Naive thymus-derived CD8-positive, alpha-beta T cell (primary cell): ENCODE data around the gene TBC1D5. TPM values are rescaled to one million over a fixed set of nuclear protein-coding genes. Genes with fewer than 3 reads are reported as not detected.

ENCODE experiments used
- ATAC-seq, 2 donors: fragments of 150-1000 bp; cut with Tn5 transposase in 1 of 2; sonication (Bioruptor Pico), chemical (Tn5 transposase) in 1 of 2; 1 replicate in 1 of 2; 2 replicates in 1 of 2; pipeline ENCODE4 v1.10.0; 2021; ENCODE audit warnings: mild to moderate bottlenecking in 2 of 2, moderate library complexity in 2 of 2
- POLR2A ChIA-PET: fragments of 350-600 bp; sonication (Branson Sonifier 250); formaldehyde crosslinking; loops from one replicate; lab custom pipeline; 2021; ENCODE audit warnings: antibody characterized with exemption; lab: Charles Lee
- DNase-seq, 10 donors: peaks; one replicate each; pipeline versions ENCODE4 v3.0.0 to v3.0.0-alpha.2; 2020 to 2022
- H3K27ac Mint-ChIP-seq, 10 donors: one replicate each; pipeline ENCODE4 v1.8.0; 2020 to 2022; ENCODE audit warnings: mild to moderate bottlenecking in 10 of 10, mixed read lengths in 10 of 10, moderate library complexity in 4 of 10, inconsistent platforms in 1 of 10
- H3K27me3 Mint-ChIP-seq, 5 donors: one replicate each; pipeline ENCODE4 v1.8.0; 2021 to 2022; ENCODE audit warnings: mixed read lengths in 5 of 5
- H3K36me3 Mint-ChIP-seq, 3 donors: one replicate each; pipeline ENCODE4 v1.8.0; 2020 to 2022; ENCODE audit warnings: mixed read lengths in 3 of 3, mild to moderate bottlenecking in 2 of 3, inconsistent platforms in 1 of 3
- H3K4me1 Mint-ChIP-seq, 4 donors: one replicate each; pipeline ENCODE4 v1.8.0; 2021 to 2022; ENCODE audit warnings: mixed read lengths in 4 of 4
- H3K4me3 Mint-ChIP-seq, 10 donors: one replicate each; pipeline ENCODE4 v1.8.0; 2020 to 2022; ENCODE audit warnings: mild to moderate bottlenecking in 10 of 10, mixed read lengths in 10 of 10, moderate library complexity in 6 of 10, inconsistent platforms in 1 of 10
- H3K9me3 Mint-ChIP-seq, 9 donors: one replicate each; pipeline ENCODE4 v1.8.0; 2020 to 2022; ENCODE audit warnings: mixed read lengths in 9 of 9, mild to moderate bottlenecking in 3 of 9, inconsistent platforms in 1 of 9, moderate library complexity in 1 of 9
- polyA plus RNA-seq, 3 donors: library from polyadenylated mRNA; unstranded; fragments of 300-500 nt; fragmentation: Illumina TruSeq; gene quantifications; one replicate each; pipeline ENCODE4 v1.2.3, GENCODE V29; 2021
- total RNA-seq, 8 experiments: library from RNA in 2 of 8; stranded (reverse) in 2 of 8; gene quantifications; one replicate each; pipeline ENCODE4 v1.2.3 and lab custom pipeline; 2021 to 2026

The TBC1D5 gene
- total and polyA plus RNA-seq, 5 experiments from 2014 or later: 21.8 to 34.7 (median 27.2) TPM

DNA sequence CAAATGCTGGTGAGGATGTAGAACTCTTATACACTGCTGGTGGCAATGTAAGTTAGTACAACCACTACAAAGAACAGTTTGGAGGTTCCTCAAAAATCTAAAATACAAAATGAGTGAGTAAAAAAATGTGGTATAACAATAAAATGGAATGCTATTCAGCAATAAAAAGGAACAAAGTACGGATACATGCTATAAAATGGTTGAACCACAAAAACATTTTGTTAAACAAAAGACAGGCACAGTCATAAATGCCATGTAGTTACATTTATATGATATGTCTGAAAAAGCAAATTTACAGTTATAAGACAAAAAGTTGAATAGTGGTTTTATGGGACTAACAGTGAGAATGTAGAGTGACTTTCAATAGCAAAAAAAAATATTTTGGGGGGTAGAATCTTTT, 285.8 kb downstream of the TBC1D5 start:
- H3K27me3 Mint-ChIP-seq: no peaks in the 10 kb centered on the region
- POLR2A ChIA-PET: no interaction called here
- H3K4me1 Mint-ChIP-seq: peaks cover 0 to 3% (median under 1%) of the 10 kb centered on the region in 4 donors
- H3K9me3 Mint-ChIP-seq: peaks cover 0 to 11% (median 0%) of the 10 kb centered on the region in 9 donors
- no peak overlapping the region for H3K27ac Mint-ChIP-seq
- ATAC-seq (no peak), DNase-seq (no peak)
- H3K4me3 Mint-ChIP-seq: no peak overlapping the region
- H3K36me3 Mint-ChIP-seq: peaks cover 11 to 42% (median 13%) of the 10 kb centered on the region in 3 donors

DNA sequence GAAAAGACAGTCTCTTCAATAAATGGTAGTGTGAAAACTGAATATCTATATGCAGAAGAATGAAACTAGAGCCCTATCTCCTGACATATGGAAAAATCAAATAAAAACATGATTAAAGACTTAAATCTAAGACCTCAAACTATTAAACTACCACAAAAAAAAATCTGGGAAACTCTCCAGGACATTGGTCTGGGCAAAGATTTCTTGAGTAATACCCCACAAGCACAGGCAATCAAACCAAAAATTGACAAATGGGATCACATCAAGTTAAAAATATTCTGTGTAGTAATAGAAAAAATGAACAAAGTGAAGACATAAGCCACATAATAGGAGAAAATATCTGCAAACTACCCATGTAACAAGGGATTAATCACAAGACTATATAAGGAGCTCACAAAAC, 286.4 kb downstream of the TBC1D5 start:
- no peaks in the 10 kb centered on the region for H3K27me3 Mint-ChIP-seq
- H3K4me1 Mint-ChIP-seq: peaks cover 0 to 3% (median under 1%) of the 10 kb centered on the region in 4 donors
- ATAC-seq: no peak
- peaks cover 11 to 47% (median 18%) of the 10 kb centered on the region in 3 donors for H3K36me3 Mint-ChIP-seq
- peaks cover 0 to 11% (median 0%) of the 10 kb centered on the region in 9 donors for H3K9me3 Mint-ChIP-seq
- H3K4me3 Mint-ChIP-seq: no peak overlapping the region
- DNase-seq: no peak
- H3K27ac Mint-ChIP-seq: no peak overlapping the region
- POLR2A ChIA-PET: no interaction called here

DNA sequence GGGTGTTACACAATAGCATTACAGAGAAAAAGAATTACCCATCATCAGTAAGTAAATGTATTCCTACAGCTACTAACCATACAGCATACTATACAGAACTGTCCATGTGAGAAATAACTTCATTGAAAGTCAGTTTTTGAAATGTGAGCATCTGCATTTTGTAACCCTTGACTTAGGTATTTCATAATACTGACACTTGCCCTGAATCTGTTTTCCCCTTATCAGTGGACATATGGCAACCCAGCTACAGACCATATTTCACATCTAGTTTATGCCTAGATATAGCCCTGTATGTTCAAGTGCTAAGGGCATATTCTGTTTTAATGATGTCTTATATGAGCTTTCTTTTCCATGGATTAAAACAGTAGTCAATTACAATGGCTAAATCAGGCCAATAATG, 297.6 kb downstream of the TBC1D5 start:
- no peaks in the 10 kb centered on the region for H3K27me3 Mint-ChIP-seq

DNA sequence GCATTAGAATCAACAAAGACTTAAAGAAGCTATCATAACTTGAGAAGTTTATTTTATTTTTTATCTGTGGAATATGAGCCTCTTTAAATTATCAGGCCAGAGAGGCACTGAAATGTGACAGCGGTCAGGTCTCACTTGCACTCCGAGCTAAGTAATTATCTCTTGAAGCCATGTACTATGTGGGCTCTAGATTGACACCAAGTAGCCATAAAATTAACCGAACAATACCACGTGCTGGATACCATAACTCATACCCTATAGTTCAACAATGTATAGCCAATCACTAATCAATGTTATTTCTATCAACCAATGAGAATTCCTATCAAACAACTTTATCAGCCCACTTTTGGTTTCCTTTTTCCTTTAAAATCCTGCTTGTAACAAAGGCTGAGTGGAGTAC, 299.3 kb downstream of the TBC1D5 start:
- H3K9me3 Mint-ChIP-seq: peaks cover 0 to 8% (median 0%) of the 10 kb centered on the region in 9 donors
- ATAC-seq (no peak), DNase-seq (no peak)
- peaks cover 14 to 39% (median 23%) of the 10 kb centered on the region in 3 donors for H3K36me3 Mint-ChIP-seq
- H3K27me3 Mint-ChIP-seq: no peaks in the 10 kb centered on the region
- H3K27ac Mint-ChIP-seq: no peak overlapping the region
- H3K4me3 Mint-ChIP-seq: no peak overlapping the region
- H3K4me1 Mint-ChIP-seq: peaks cover 0 to 1% (median 0%) of the 10 kb centered on the region in 4 donors
- POLR2A ChIA-PET: no interaction called here

More for the DNA sequence above, 297.6 kb downstream of the TBC1D5 start:
- peaks cover 18 to 34% (median 23%) of the 10 kb centered on the region in 3 donors for H3K36me3 Mint-ChIP-seq
- ATAC-seq: no peak
- peaks cover 0 to 1% (median 0%) of the 10 kb centered on the region in 4 donors for H3K4me1 Mint-ChIP-seq
- peaks cover 0 to 4% (median 0%) of the 10 kb centered on the region in 9 donors for H3K9me3 Mint-ChIP-seq
- POLR2A ChIA-PET: no interaction called here
- H3K27ac Mint-ChIP-seq: no peak overlapping the region
- H3K4me3 Mint-ChIP-seq: no peak overlapping the region
- no peak for DNase-seq

DNA sequence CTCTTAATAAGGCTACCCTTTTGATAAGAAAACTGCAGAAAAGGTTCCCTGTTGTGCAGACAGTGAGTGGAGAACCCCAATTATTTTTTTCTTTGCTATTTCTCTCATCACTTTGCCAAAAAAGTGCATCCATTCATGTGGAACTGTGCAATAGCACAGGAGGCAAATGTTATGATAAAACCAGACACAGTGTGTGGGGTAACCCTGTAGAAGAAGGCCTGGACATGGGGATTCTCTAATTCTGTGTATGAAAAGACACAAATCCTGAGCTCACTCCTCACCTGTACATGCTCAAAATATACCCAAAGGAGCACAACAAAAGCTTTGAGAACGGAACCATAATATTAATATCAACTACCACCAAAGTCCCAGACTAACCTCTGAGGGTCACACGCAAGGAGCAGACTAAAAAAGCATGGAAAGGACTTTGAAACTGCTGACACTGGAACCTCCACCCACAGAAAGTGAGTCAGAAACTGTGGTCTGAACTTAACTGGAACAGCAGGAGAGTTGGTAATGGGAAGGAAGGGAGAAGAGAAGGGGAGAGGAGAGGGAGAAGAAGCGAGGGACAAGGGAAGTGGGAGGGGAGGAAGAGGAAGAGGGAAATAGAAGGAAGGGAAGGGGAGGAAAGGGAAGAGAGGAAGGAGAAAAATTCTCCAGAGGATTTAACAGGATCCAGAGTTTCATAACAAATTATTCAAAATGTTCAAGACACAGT, 299.9 kb downstream of the TBC1D5 start:
- Mint-ChIP-seq H3K36me3 (peaks cover 12 to 38% (median 25%) of the 10 kb centered on the region in 3 donors), H3K27ac (no peak overlapping the region), H3K27me3 (no peaks in the 10 kb centered on the region), H3K9me3 (peaks cover 0 to 9% (median 3%) of the 10 kb centered on the region in 9 donors), H3K4me1 (peaks cover 0 to 1% (median 0%) of the 10 kb centered on the region in 4 donors), H3K4me3 (no peak overlapping the region)
- POLR2A ChIA-PET: no interaction called here
- DNase-seq (no peak), ATAC-seq (no peak)

DNA sequence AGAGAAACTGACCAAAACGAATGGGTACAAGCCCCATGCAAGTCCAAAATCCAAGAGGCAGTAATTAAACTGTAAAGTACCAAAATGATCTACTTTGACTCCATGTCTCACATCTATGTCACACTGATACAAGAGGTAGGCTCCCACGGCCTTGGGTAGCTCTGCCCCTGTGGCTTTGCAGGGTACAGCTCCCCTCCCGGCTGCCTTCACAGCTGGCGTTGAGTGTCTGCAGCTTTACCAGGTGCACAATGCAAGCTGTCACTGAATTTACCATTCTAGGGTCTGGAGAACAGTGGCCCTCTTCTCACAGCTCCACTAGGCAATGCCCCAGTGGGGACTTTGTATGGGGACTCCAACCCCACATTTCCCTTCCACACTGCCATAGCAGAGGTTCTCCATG, 308.6 kb downstream of the TBC1D5 start:
- H3K36me3 Mint-ChIP-seq: peaks cover 0 to 26% (median 10%) of the 10 kb centered on the region in 3 donors
- ATAC-seq (no peak), DNase-seq (no peak)
- H3K27ac Mint-ChIP-seq: no peak overlapping the region
- H3K4me1 Mint-ChIP-seq: no peaks in the 10 kb centered on the region
- H3K9me3 Mint-ChIP-seq: peaks cover 0 to 5% (median 0%) of the 10 kb centered on the region in 9 donors
- H3K4me3 Mint-ChIP-seq: no peak overlapping the region
- POLR2A ChIA-PET: no interaction called here
- H3K27me3 Mint-ChIP-seq: no peaks in the 10 kb centered on the region

DNA sequence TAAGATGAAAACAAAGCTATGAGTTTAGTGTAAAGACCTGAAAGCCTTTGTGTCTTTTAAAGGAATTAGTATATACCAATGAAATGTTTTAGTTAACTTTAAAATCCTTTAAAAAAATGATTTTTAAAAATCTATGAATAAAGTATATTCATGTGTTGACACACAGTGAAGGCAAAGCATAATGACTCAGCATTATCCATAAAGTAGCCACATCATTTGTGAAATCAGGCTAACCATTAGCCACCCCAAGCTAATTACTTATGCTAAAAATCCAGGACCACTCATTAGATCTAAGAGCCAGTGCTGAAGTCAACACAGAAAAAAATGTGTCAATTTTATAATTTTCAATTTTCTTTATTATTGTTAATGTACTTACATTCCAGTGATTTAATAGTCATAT, 310.2 kb downstream of the TBC1D5 start:
- H3K9me3 Mint-ChIP-seq: no peaks in the 10 kb centered on the region
- peaks cover 0 to 1% (median 0%) of the 10 kb centered on the region in 4 donors for H3K4me1 Mint-ChIP-seq
- peaks cover 0 to 20% (median 11%) of the 10 kb centered on the region in 3 donors for H3K36me3 Mint-ChIP-seq
- POLR2A ChIA-PET: no interaction called here
- no peaks in the 10 kb centered on the region for H3K27me3 Mint-ChIP-seq
- DNase-seq (no peak), ATAC-seq (no peak)
- H3K4me3 Mint-ChIP-seq: no peak overlapping the region
- peak overlapping the region in 1 of 10 donors; percentile 67 for H3K27ac Mint-ChIP-seq

DNA sequence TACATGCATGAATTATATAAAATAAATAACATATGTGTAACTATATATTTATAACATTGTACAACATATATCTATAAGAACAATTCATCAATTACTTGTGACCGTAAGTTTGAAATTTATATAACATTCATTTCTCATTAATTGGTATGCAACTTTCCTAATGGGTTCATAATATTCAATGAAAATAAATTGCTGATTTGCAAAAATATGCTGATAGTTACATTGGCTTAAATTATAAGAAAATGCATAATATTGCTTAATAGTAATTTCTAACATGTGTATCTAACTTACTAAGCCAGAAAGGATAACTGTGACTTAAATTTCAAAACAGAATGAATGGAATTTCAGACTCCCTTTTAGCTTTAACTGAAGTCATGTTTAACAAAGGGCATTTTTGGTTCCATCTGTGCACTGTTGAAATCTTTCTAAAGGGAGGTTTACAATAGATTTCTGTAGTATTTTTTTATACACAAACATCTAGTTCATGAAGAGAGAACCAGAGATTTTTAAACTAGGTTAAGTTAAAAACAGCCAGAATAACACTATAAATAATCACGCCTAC, 310.9 kb downstream of the TBC1D5 start:
- peaks cover 0 to 1% (median 0%) of the 10 kb centered on the region in 4 donors for H3K4me1 Mint-ChIP-seq
- H3K9me3 Mint-ChIP-seq: no peaks in the 10 kb centered on the region
- no peaks in the 10 kb centered on the region for H3K27me3 Mint-ChIP-seq
- ATAC-seq (no peak), DNase-seq (no peak)
- no peak overlapping the region for H3K4me3 Mint-ChIP-seq
- H3K27ac Mint-ChIP-seq: no peak overlapping the region
- H3K36me3 Mint-ChIP-seq: peaks cover 0 to 17% (median 9%) of the 10 kb centered on the region in 3 donors
- POLR2A ChIA-PET: no interaction called here

DNA sequence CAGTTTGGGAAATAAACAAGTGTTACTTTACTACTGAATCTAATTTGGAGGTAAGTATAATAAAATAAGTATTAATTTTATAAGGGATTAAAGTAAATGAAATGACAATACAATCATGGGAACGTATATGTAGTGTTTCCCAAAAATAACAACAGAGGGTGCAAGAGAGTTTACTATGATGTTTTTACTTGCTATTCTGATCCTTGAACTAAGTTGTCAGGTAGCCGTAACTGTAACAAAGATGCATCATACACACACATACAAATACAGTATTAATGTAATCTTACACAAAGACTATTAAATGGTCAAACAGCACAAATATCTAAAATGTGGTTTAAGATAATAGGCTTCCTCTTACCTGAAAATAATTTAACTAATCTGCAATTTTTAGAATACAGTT, 311.4 kb downstream of the TBC1D5 start:
- no peak for DNase-seq

DNA sequence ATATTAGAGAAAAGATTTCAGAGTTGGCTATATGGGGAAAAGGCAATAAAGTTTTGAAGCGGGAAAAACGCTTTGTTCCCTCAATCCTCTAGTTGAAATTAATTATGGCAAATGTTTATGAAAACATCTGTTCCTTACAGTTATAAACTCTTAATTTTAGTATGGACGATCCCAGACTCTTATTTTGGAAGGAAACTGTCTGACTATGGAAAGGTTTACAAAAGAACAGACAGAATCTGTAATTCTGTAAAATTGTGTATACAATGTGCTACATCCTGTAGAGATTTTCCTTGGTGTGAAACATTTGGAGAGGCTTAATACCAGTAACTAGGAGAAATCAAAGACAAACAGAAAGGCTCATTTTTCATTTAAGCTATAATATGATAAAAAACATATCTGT, 311.8 kb downstream of the TBC1D5 start:
- H3K36me3 Mint-ChIP-seq: peaks cover 0 to 15% (median 9%) of the 10 kb centered on the region in 3 donors
- H3K27ac Mint-ChIP-seq: no peak overlapping the region
- no peak for DNase-seq
- POLR2A ChIA-PET: no interaction called here
- ATAC-seq: no peak
- H3K27me3 Mint-ChIP-seq: no peaks in the 10 kb centered on the region
- no peaks in the 10 kb centered on the region for H3K9me3 Mint-ChIP-seq
- H3K4me3 Mint-ChIP-seq: no peak overlapping the region
- H3K4me1 Mint-ChIP-seq: peaks cover 0 to 1% (median 0%) of the 10 kb centered on the region in 4 donors

More for the DNA sequence above, 311.4 kb downstream of the TBC1D5 start:
- ATAC-seq: no peak
- Mint-ChIP-seq H3K9me3 (no peaks in the 10 kb centered on the region), H3K4me1 (peaks cover 0 to 1% (median 0%) of the 10 kb centered on the region in 4 donors), H3K27me3 (no peaks in the 10 kb centered on the region), H3K27ac (no peak overlapping the region), H3K36me3 (peaks cover 0 to 17% (median 9%) of the 10 kb centered on the region in 3 donors), H3K4me3 (no peak overlapping the region)
- POLR2A ChIA-PET: no interaction called here

DNA sequence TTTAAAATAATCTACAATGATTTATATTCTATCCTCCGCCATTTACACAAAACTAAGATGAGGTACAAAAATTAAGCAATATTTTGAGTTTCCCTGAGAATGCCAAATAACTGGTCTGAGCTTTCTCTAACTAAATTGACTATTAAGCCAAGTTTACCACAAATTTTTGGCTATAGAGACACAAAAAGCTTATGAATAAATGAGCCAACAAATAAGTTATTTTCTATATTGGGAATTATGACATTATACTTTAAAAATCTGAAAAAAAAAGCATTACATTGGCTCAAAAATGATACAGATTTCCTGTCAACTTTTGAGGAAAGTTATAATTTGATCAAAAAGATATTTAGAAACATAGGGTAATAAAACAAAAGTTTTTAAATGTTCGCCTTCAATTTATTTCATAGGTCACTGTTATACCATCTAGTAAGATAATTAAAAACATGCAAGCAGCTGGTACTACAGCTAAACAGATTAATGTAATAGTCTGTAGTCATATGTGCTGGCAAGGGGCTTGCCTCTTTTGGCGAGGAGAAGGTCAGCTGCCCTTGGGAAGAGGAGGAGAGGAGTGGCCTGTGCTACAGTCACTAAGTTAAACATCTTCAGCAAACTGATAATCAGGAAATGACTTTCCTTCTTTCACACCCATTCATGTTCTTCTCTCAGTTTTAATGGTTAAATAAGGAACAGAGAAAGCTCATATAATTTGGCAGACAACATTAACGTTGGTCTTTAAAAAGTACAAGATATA, 318.5 kb downstream of the TBC1D5 start:
- Mint-ChIP-seq H3K4me1 (peaks cover 0 to 1% (median 0%) of the 10 kb centered on the region in 4 donors), H3K4me3 (no peak overlapping the region), H3K9me3 (no peaks in the 10 kb centered on the region), H3K36me3 (peaks cover 0 to 8% (median 3%) of the 10 kb centered on the region in 3 donors), H3K27ac (no peak overlapping the region), H3K27me3 (no peaks in the 10 kb centered on the region)
- DNase-seq: no peak
- POLR2A ChIA-PET: no interaction called here
- ATAC-seq: no peak

DNA sequence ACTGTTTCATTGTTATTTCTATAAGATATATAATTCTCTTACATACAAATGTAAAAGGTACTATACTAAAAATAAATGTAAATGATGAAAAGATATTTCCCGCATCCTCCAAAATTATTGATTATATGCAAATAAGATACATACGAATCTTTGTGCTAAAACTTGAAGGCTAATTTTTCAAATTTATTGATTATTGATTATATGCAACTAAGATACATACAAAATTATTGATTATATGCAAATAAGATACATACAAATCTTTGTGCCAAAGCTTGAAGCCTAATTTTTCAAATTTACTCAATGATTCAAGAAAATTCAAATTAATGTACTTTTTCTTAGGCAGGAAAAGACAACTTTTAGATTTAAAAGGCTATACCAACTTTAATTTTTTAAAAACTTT, 319.8 kb downstream of the TBC1D5 start:
- Mint-ChIP-seq H3K9me3 (no peaks in the 10 kb centered on the region), H3K4me3 (no peak overlapping the region), H3K4me1 (no peaks in the 10 kb centered on the region), H3K36me3 (peaks cover 0 to 5% (median 0%) of the 10 kb centered on the region in 3 donors), H3K27me3 (no peaks in the 10 kb centered on the region), H3K27ac (no peak overlapping the region)
- ATAC-seq: no peak
- no peak for DNase-seq
- POLR2A ChIA-PET: no interaction called here

DNA sequence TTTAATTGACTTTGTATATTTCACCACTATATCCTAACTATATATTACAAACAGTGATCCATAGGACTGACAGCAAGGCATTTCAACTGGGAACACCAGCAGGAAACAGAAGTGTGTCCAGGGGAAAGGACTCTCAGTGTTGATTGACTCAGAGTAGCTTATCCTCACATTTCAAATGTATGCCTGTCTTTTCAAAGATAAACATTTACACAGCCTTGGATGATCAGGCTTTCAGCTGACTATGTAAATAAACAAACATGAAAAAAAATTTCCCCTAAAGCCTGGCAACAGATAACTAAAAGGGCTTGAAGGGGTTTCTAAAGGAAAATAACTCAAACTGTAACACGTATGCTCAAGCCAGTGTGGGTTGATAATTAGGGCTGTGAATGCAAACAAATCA, 321.8 kb downstream of the TBC1D5 start:
- H3K4me3 Mint-ChIP-seq: no peak overlapping the region

More for the DNA sequence above, 321.8 kb downstream of the TBC1D5 start:
- Mint-ChIP-seq H3K36me3 (peaks cover 0 to 5% (median 4%) of the 10 kb centered on the region in 3 donors), H3K9me3 (no peaks in the 10 kb centered on the region), H3K4me1 (no peaks in the 10 kb centered on the region), H3K27ac (no peak overlapping the region), H3K27me3 (no peaks in the 10 kb centered on the region)
- POLR2A ChIA-PET: no interaction called here
- ATAC-seq (no peak), DNase-seq (no peak)
